Endothelial cell of umbilical vein (primary cell): ENCODE measurements around the gene FAM228B.

Experiments used
- EZH2 ChIP-seq: IDR thresholded peaks from 2 replicates; pipeline ENCODE4 v1.6.1; 2012; ENCODE audit warnings: borderline replicate concordance, low read depth, mild to moderate bottlenecking, moderate library complexity, low read length, inconsistent platforms; ENCODE audit not compliant: severe bottlenecking
- JUN ChIP-seq: IDR thresholded peaks from 2 replicates; pipeline ENCODE4 v1.6.1; 2011; ENCODE audit warnings: borderline replicate concordance, low read depth; ENCODE audit not compliant: insufficient read length, insufficient read depth
- POLR2A ChIP-seq: IDR thresholded peaks from 2 replicates; pipeline ENCODE4 v1.6.1; 2012; ENCODE audit warnings: low read depth, mild to moderate bottlenecking, control low read depth, low read length
- POLR2AphosphoS5 ChIP-seq: IDR thresholded peaks from 2 replicates; pipeline ENCODE4 v1.6.1; 2012; ENCODE audit warnings: low read depth, mild to moderate bottlenecking, control low read depth, low read length, moderate library complexity; ENCODE audit not compliant: insufficient read depth
- TF ChIP-seq, protein P1 (sequence below), 2 donors: IDR thresholded peaks; 1 replicate in 1 of 2; 2 replicates in 1 of 2; pipeline ENCODE4 v1.5.1; 2011; ENCODE audit warnings: low read length in 2 of 2, mild to moderate bottlenecking in 2 of 2, moderate library complexity in 2 of 2, control low read depth in 1 of 2, inconsistent platforms in 1 of 2, low read depth in 1 of 2; ENCODE audit not compliant: insufficient read depth in 1 of 2; ENCODE audit errors: extremely low read depth in 1 of 2
- TF ChIP-seq, protein P2 (sequence below): IDR thresholded peaks from 2 replicates; pipeline ENCODE4 v1.6.1; 2011; ENCODE audit not compliant: insufficient read depth, insufficient read length

DNA sequence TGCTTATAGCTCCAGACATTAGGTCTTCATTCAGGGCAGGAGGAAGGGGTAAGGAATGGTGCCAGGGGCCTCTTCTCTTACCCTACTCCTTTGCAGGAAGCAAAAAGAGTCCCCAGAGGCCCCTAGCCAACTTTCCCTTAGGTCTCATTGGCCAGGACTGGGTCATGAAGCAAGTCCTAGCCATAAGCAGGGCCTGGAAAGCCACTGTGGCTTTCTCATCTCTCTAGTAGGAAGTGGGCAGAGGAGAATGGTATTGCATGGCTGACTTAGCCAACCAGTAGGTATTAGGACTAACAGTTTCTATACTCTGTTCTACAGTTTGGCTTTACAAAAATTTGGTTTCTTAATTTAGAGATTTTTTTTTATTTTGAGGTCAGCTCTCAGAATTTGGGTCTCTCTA, 56.4 kb downstream of the FAM228B start:
- TF ChIP-seq, protein P1, sequence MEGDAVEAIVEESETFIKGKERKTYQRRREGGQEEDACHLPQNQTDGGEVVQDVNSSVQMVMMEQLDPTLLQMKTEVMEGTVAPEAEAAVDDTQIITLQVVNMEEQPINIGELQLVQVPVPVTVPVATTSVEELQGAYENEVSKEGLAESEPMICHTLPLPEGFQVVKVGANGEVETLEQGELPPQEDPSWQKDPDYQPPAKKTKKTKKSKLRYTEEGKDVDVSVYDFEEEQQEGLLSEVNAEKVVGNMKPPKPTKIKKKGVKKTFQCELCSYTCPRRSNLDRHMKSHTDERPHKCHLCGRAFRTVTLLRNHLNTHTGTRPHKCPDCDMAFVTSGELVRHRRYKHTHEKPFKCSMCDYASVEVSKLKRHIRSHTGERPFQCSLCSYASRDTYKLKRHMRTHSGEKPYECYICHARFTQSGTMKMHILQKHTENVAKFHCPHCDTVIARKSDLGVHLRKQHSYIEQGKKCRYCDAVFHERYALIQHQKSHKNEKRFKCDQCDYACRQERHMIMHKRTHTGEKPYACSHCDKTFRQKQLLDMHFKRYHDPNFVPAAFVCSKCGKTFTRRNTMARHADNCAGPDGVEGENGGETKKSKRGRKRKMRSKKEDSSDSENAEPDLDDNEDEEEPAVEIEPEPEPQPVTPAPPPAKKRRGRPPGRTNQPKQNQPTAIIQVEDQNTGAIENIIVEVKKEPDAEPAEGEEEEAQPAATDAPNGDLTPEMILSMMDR (IDR thresholded peaks at IDR 0.05; ENCODE audit: extremely low read depth in 1 of 2, insufficient read depth in 1 of 2, low read depth in 1 of 2, low read length in 2 of 2) = no peak
- no peak for TF ChIP-seq EZH2
- TF ChIP-seq POLR2A = no peak
- TF ChIP-seq, protein P2, sequence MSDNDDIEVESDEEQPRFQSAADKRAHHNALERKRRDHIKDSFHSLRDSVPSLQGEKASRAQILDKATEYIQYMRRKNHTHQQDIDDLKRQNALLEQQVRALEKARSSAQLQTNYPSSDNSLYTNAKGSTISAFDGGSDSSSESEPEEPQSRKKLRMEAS = no peak
- TF ChIP-seq POLR2AphosphoS5 = no peak
- TF ChIP-seq JUN = no peak
